ENCODE results near the gene GLA.

DNA sequence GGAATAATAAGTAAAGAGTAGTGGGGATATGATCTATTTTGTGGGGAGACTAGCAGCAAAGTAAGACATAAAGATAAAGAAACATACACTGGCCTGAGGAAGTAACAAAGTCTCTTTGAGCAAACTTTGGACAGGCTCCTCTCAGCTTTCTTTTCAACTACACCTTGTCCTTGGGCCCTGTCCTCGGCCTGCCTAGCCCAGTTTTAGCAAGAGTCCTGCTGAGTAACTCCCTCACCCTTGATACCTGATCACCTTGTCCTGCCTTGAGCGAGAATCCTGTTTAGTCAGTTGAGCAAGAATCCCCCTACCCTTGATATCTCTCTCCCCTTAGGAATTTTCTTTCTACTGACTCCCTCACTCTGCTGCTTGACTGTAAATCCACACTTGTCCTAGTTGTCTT lies 11.8 kb upstream of the GLA start:
- TF ChIP-seq POLR2A (IDR thresholded peaks at IDR 0.05): no peak
- TF ChIP-seq, protein P1, sequence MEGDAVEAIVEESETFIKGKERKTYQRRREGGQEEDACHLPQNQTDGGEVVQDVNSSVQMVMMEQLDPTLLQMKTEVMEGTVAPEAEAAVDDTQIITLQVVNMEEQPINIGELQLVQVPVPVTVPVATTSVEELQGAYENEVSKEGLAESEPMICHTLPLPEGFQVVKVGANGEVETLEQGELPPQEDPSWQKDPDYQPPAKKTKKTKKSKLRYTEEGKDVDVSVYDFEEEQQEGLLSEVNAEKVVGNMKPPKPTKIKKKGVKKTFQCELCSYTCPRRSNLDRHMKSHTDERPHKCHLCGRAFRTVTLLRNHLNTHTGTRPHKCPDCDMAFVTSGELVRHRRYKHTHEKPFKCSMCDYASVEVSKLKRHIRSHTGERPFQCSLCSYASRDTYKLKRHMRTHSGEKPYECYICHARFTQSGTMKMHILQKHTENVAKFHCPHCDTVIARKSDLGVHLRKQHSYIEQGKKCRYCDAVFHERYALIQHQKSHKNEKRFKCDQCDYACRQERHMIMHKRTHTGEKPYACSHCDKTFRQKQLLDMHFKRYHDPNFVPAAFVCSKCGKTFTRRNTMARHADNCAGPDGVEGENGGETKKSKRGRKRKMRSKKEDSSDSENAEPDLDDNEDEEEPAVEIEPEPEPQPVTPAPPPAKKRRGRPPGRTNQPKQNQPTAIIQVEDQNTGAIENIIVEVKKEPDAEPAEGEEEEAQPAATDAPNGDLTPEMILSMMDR (IDR thresholded peaks at IDR 0.05): no peak

Data from uterus (tissue), 2 donors.